ENCODE data around the gene KCNN1.

GRCh38 chr19:18000480-18000914, 33.6 kb downstream of the KCNN1 start:
- peak; percentile 73 for TF ChIP-seq ZNF121 (tag by site-specific recombination; IDR thresholded peaks at IDR 0.05)
- no peak for TF ChIP-seq SP2 (tag by site-specific recombination; IDR thresholded peaks at IDR 0.05)

All from HEK293 (cell line).